Coronary artery (tissue), 2 donors: ENCODE results near the gene HLA-DPA1.

ENCODE experiments used
- DNase-seq: peaks from one replicate; pipeline ENCODE4 v3.0.0-alpha.2; 2017; ENCODE audit warnings: low spot score
- H3K27ac ChIP-seq, 2 donors: fragments of 200-600 bp; sonication (generic); one replicate each; pipeline ENCODE4 v1.5.1; 2016 to 2019
- H3K4me3 ChIP-seq: fragments of 200-600 bp; sonication (generic); 2 replicates; pipeline ENCODE4 v1.5.1; 2016; ENCODE audit warnings: mild to moderate bottlenecking, moderate library complexity
- TF ChIP-seq, protein P1 (sequence below): fragments of 200-600 bp; sonication (generic); IDR thresholded peaks from one replicate; pipeline ENCODE4 v1.5.1; 2019; ENCODE audit warnings: antibody characterized with exemption

The HLA-DPA1 gene

DNA sequence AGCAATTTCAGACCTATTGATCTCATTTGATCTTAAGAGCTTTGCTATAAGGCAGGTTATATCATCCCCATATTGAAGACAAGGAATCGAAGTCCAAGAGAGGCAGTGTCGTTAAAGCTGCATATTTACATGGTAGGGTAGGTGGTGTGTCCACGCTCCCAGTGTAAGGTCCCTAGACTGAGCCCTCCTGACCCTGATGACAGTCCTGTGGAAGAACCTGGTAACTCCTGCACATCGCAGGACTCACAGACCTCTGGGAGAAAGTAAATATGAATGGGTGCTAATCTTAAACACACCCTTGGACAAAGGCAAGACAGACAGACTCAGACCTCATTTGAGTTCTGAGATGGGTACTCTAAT lies 1.7 kb upstream of the HLA-DPA1 start:
- H3K27ac ChIP-seq = peak overlapping the region in 1 of 2 donors; percentile 73
- TF ChIP-seq, protein P1, sequence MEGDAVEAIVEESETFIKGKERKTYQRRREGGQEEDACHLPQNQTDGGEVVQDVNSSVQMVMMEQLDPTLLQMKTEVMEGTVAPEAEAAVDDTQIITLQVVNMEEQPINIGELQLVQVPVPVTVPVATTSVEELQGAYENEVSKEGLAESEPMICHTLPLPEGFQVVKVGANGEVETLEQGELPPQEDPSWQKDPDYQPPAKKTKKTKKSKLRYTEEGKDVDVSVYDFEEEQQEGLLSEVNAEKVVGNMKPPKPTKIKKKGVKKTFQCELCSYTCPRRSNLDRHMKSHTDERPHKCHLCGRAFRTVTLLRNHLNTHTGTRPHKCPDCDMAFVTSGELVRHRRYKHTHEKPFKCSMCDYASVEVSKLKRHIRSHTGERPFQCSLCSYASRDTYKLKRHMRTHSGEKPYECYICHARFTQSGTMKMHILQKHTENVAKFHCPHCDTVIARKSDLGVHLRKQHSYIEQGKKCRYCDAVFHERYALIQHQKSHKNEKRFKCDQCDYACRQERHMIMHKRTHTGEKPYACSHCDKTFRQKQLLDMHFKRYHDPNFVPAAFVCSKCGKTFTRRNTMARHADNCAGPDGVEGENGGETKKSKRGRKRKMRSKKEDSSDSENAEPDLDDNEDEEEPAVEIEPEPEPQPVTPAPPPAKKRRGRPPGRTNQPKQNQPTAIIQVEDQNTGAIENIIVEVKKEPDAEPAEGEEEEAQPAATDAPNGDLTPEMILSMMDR = no peak
- no peak for DNase-seq
- no peak overlapping the region for H3K4me3 ChIP-seq

DNA sequence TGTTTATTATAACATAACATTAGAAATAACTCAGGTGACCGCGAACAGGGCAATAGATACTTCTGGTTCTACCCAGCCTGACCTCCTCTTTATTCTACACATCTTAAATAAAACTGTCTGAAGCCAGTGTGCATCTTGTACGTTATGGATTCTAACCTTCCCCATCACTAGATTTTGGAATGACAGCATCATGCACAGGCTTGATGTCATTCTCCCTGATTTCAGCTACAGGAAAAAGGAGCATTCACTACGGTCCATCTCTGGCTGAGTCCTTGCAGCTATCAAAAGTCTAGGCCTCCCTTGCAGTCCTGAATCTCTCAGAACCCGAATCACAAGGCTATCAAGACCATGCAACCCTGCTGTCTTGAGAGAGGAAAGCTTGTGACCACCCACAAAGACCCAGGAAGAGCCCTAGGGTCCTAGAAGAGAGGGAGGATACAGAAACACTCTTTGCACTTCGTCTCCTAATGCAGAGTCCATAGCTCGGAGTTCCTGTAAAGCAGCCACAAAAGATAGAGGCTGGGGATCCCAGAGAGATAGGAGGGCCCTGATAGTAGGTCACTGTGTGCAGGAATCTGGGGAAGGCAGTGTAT lies 845 bp downstream of the HLA-DPA1 start:
- H3K4me3 ChIP-seq = peak overlapping the region; percentile 64
- TF ChIP-seq, protein P1 = no peak
- no peak for DNase-seq
- H3K27ac ChIP-seq = peak overlapping the region in 1 of 2 donors; percentile 76

DNA sequence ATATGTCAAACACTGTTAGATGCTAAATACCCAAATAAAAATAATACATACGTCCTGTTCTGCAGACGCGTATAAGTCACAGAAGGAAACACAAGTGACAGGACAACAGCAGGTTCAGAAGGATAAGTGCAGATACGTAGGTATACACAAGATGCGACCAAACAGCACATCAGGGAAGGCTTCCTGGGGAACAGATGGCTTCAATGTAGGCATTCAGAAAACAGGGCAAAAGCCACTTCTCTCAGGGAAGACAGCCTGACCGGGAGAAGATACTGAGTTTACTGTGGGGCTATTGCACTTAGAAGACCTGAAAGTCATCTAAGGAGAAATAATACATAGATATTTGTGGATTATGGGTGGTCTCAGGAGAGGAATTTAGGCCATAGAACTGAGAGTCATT lies 1.9 kb downstream of the HLA-DPA1 start:
- no peak overlapping the region for H3K27ac ChIP-seq
- H3K4me3 ChIP-seq = peak overlapping the region; percentile 64
- no peak for DNase-seq
- TF ChIP-seq, protein P1 = no peak

- Histone ChIP-seq H3K4me3 (no peak overlapping the region), H3K27ac (no peak overlapping the region)
- TF ChIP-seq, protein P1 = no peak
- no peak for DNase-seq
These were observed 2.5 kb downstream of the HLA-DPA1 start for GRCh38 chr6:33070909-33071308.

DNA sequence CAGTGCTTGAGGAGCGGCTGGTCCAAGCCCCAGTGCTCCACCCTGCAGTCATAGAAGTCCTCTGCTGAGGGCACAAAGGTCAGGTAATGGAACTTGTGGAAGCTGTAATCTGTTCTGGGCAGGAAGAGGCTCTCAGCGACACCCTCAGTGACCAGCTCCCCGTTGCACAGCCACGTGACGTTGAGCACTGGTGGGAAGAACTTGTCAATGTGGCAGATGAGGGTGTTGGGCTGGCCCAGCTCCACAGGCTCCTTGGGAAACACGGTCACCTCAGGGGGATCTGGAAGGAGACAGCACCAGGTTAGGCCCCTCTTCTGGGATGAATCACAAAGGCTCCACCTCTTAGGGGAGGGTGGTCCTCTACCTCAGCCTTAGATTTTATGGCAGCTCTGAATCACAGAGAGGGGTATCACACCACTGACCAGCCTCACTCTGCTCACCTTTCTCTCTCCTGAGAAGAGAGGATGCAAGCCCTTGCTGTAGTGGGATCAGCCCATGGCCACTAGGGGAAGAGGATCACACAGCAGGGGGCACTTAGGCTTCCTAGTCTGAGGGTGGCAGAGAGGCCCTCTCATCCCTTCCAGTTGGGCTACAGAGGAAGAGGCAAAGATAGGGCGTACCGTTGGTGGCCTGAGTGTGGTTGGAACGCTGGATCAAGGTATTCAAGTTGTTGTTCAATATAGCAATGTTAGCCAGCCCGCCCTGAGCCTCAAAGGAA lies 4.3 kb downstream of the HLA-DPA1 start:
- TF ChIP-seq, protein P1 = no peak
- Histone ChIP-seq H3K4me3 (no peak overlapping the region), H3K27ac (no peak overlapping the region)
- no peak for DNase-seq

- TF ChIP-seq, protein P1 = no peak
- Histone ChIP-seq H3K4me3 (no peak overlapping the region), H3K27ac (no peak overlapping the region)
- DNase-seq = no peak
These were observed 6.4 kb downstream of the HLA-DPA1 start for GRCh38 chr6:33066917-33067521.

DNA sequence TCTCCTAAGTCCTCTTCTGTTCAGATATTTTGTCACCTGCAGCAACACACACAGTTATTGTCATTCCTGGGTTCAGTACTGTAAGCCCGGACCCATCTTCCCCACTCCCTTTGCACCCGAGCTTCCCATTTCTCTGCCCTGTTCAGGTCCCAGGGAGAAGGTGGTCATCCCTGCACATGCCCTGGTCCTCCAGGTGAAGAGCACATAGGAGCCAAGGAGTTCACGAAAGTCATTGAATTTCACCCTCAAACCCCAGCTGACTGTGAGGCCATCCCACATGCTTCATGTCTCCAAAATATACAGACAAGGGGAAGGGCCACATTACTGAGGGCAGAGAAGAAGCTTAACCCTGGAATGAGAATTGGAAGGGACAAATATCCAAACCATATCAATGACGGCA lies 8.1 kb downstream of the HLA-DPA1 start:
- TF ChIP-seq, protein P1 = no peak
- H3K27ac ChIP-seq = no peak overlapping the region
- no peak for DNase-seq
- no peak overlapping the region for H3K4me3 ChIP-seq
